IMR-90 (cell line): ENCODE measurements around the gene BCAS1. TPM values are rescaled to one million over a fixed set of nuclear protein-coding genes. Genes with fewer than 3 reads are reported as not detected.

ENCODE experiments used
- ATAC-seq: fragments of 200-7000 bp; cut with Tn5 transposase; 2 replicates; pipeline ENCODE4 v1.9.1; 2020; ENCODE audit warnings: low read depth, mild to moderate bottlenecking, moderate library complexity
- BruUV-seq: library from RNA; stranded (reverse); fragments of 400-500 nt; replicated peaks from 2 replicates; lab custom pipeline; 2021; lab: Mats Ljungman, UMichigan
- CTCF ChIA-PET: fragments of 300-600 bp; formaldehyde crosslinking; extraction: SDS; loops from one replicate; lab custom pipeline; 2021; ENCODE audit warnings: antibody characterized with exemption; lab: Yijun Ruan, JAX
- POLR2A ChIA-PET: fragments of 300-600 bp; sonication (Branson Sonifier 250); formaldehyde crosslinking; loops from one replicate; lab custom pipeline; 2022; ENCODE audit warnings: antibody characterized with exemption; ENCODE audit not compliant: unreplicated experiment; lab: Charles Lee
- DNase-seq: peaks from one replicate; pipeline ENCODE4 v3.0.0; 2013
- H2AFZ ChIP-seq: replicated peaks from 2 replicates; pipeline ENCODE3; 2013; ENCODE audit warnings: low read length, mild to moderate bottlenecking; ENCODE audit not compliant: poor library complexity
- H2AK5ac ChIP-seq: 2 replicates; pipeline ENCODE4 v1.6.1; 2013; ENCODE audit warnings: low read depth, low read length, inconsistent platforms
- H2AK9ac ChIP-seq: replicated peaks from 2 replicates; pipeline ENCODE3; 2013; ENCODE audit warnings: mild to moderate bottlenecking, low read depth, low read length, moderate library complexity; ENCODE audit not compliant: poor library complexity
- H2BK120ac ChIP-seq: 2 replicates; pipeline ENCODE4 v1.6.1; 2013; ENCODE audit warnings: low read depth, low read length, inconsistent platforms
- H2BK15ac ChIP-seq: 3 replicates; pipeline ENCODE4 v1.6.1; 2013; ENCODE audit warnings: low read depth, low read length, inconsistent platforms
- H2BK20ac ChIP-seq: 2 replicates; pipeline ENCODE4 v1.6.1; 2013; ENCODE audit warnings: low read depth, mild to moderate bottlenecking, inconsistent platforms, low read length, moderate library complexity
- H2BK5ac ChIP-seq: 2 replicates; pipeline ENCODE4 v1.6.1; 2013; ENCODE audit warnings: mild to moderate bottlenecking, low read depth, low read length, inconsistent platforms; ENCODE audit not compliant: poor library complexity, severe bottlenecking
- H3K14ac ChIP-seq: replicated peaks from 2 replicates; pipeline ENCODE4 v1.6.1; 2013; ENCODE audit warnings: low read depth, low read length, inconsistent platforms
- H3K18ac ChIP-seq: 2 replicates; pipeline ENCODE4 v1.6.1; 2013; ENCODE audit warnings: low read depth, low read length, control low read depth
- H3K23ac ChIP-seq: 2 replicates; pipeline ENCODE4 v1.6.1; 2013; ENCODE audit warnings: low read depth, low read length, inconsistent platforms
- H3K27ac ChIP-seq: 2 replicates; pipeline ENCODE4 v1.5.1; 2013; ENCODE audit warnings: mild to moderate bottlenecking, control low read depth, low read length; ENCODE audit not compliant: insufficient read depth
- H3K27me3 ChIP-seq: 2 replicates; pipeline ENCODE4 v1.6.1; 2013; ENCODE audit warnings: low read length; ENCODE audit not compliant: control insufficient read depth, insufficient read depth
- H3K36me3 ChIP-seq: 2 replicates; pipeline ENCODE4 v1.6.1; 2013; ENCODE audit warnings: low read length, mixed read lengths; ENCODE audit not compliant: control insufficient read depth, insufficient read depth
- H3K4ac ChIP-seq: 2 replicates; pipeline ENCODE4 v1.6.1; 2013; ENCODE audit warnings: low read depth, low read length, inconsistent platforms
- H3K4me1 ChIP-seq: 2 replicates; pipeline ENCODE4 v1.6.1; 2013; ENCODE audit warnings: low read length, mixed read lengths; ENCODE audit not compliant: control insufficient read depth, insufficient read depth
- H3K4me2 ChIP-seq: 2 replicates; pipeline ENCODE4 v1.6.1; 2013; ENCODE audit warnings: low read depth, mild to moderate bottlenecking, control low read depth, low read length, moderate library complexity
- H3K4me3 ChIP-seq: 2 replicates; pipeline ENCODE4 v1.5.1; 2013; ENCODE audit warnings: low read depth, mild to moderate bottlenecking, control low read depth, low read length, moderate library complexity; ENCODE audit not compliant: insufficient read depth
- H3K56ac ChIP-seq: 2 replicates; pipeline ENCODE4 v1.6.1; 2013; ENCODE audit warnings: low read length, inconsistent platforms; ENCODE audit not compliant: insufficient read depth; ENCODE audit errors: extremely low read depth
- H3K79me1 ChIP-seq, 2 experiments: 2 replicates each; pipeline ENCODE4 v1.6.1; 2013; ENCODE audit warnings: low read length in 2 of 2, inconsistent platforms in 1 of 2, low read depth in 1 of 2
- H3K9ac ChIP-seq: 2 replicates; pipeline ENCODE4 v1.6.1; 2013; ENCODE audit warnings: low read depth, low read length, control low read depth
- H3K9me1 ChIP-seq: 2 replicates; pipeline ENCODE4 v1.6.1; 2013; ENCODE audit warnings: low read length, inconsistent platforms; ENCODE audit not compliant: insufficient read depth
- H3K9me3 ChIP-seq: 2 replicates; pipeline ENCODE4 v1.6.1; 2013; ENCODE audit warnings: low read length; ENCODE audit not compliant: control insufficient read depth, insufficient read depth
- H4K20me1 ChIP-seq: 2 replicates; pipeline ENCODE4 v1.6.1; 2013; ENCODE audit warnings: low read length, inconsistent platforms; ENCODE audit not compliant: insufficient read depth
- H4K5ac ChIP-seq: 2 replicates; pipeline ENCODE4 v1.6.1; 2013; ENCODE audit warnings: mild to moderate bottlenecking, low read depth, low read length, control low read depth
- H4K8ac ChIP-seq, 2 experiments: 2 replicates each; pipeline ENCODE4 v1.6.1; 2013; ENCODE audit warnings: low read depth in 2 of 2, low read length in 2 of 2, control low read depth in 1 of 2, inconsistent platforms in 1 of 2
- H4K91ac ChIP-seq: 2 replicates; pipeline ENCODE4 v1.6.1; 2013; ENCODE audit warnings: low read depth, low read length, inconsistent platforms; ENCODE audit not compliant: insufficient read depth
- BHLHE40 ChIP-seq: fragments of 150-350 bp; IDR thresholded peaks from 2 replicates; pipeline ENCODE4 v1.6.1; 2016; ENCODE audit warnings: mild to moderate bottlenecking, low read depth, low read length
- CEBPB ChIP-seq: IDR thresholded peaks from 2 replicates; pipeline ENCODE4 v1.6.1; 2012; ENCODE audit warnings: low read depth, low read length, improper control_type of control experiment
- CHD1 ChIP-seq: IDR thresholded peaks from 2 replicates; pipeline ENCODE4 v1.6.1; 2012; ENCODE audit warnings: low read depth, low read length, improper control_type of control experiment
- CTCF ChIP-seq: conservative IDR thresholded peaks from 2 replicates; pipeline ENCODE4 v1.5.1; 2012; ENCODE audit warnings: mild to moderate bottlenecking, low read depth, low read length, improper control_type of control experiment
- ELK1 ChIP-seq: fragments of 150-350 bp; IDR thresholded peaks from 2 replicates; pipeline ENCODE4 v1.6.1; 2016; ENCODE audit warnings: low read depth, mild to moderate bottlenecking, low read length, moderate library complexity, borderline replicate concordance
- FOS ChIP-seq: fragments of 150-350 bp; IDR thresholded peaks from 2 replicates; pipeline ENCODE4 v1.6.1; 2016; ENCODE audit warnings: low read depth, low read length
- MAFK ChIP-seq: IDR thresholded peaks from 2 replicates; pipeline ENCODE4 v1.6.1; 2012; ENCODE audit warnings: low read depth, low read length, improper control_type of control experiment
- MAZ ChIP-seq: IDR thresholded peaks from 2 replicates; pipeline ENCODE4 v1.6.1; 2012; ENCODE audit warnings: low read depth, mild to moderate bottlenecking, low read length, improper control_type of control experiment, moderate library complexity, borderline replicate concordance
- MXI1 ChIP-seq: IDR thresholded peaks from 2 replicates; pipeline ENCODE4 v1.6.1; 2012; ENCODE audit warnings: low read depth, mild to moderate bottlenecking, low read length, moderate library complexity, borderline replicate concordance
- NFE2L2 ChIP-seq: fragments of 150-350 bp; IDR thresholded peaks from 2 replicates; pipeline ENCODE4 v1.6.1; 2016; ENCODE audit warnings: low read depth, mild to moderate bottlenecking, low read length
- POLR2A ChIP-seq: IDR thresholded peaks from 2 replicates; pipeline ENCODE4 v1.6.1; 2012; ENCODE audit warnings: mild to moderate bottlenecking, low read depth, low read length
- RAD21 ChIP-seq: IDR thresholded peaks from 2 replicates; pipeline ENCODE4 v1.6.1; 2012; ENCODE audit warnings: low read length, improper control_type of control experiment
- RCOR1 ChIP-seq: IDR thresholded peaks from 2 replicates; pipeline ENCODE4 v1.6.1; 2012; ENCODE audit warnings: mild to moderate bottlenecking, low read length, improper control_type of control experiment; ENCODE audit not compliant: insufficient replicate concordance
- RFX5 ChIP-seq: IDR thresholded peaks from 2 replicates; pipeline ENCODE4 v1.8.0; 2012; ENCODE audit warnings: low read depth, mild to moderate bottlenecking, low read length, moderate library complexity
- SMC3 ChIP-seq: fragments of 150-350 bp; IDR thresholded peaks from 2 replicates; pipeline ENCODE4 v1.6.1; 2016; ENCODE audit warnings: low read depth, mild to moderate bottlenecking, antibody characterized with exemption, low read length, moderate library complexity
- WGBS, 2 experiments: methylation state at CpG; one replicate each; pipeline versions ENCODE4 v1.1.5 to v1.1.7; 2013; ENCODE audit warnings: missing lambda C conversion rate in 2 of 2; ENCODE audit not compliant: insufficient read length in 1 of 2; ENCODE audit errors: extremely low coverage in 2 of 2; 5-methylcytosine and 5-hydroxymethylcytosine counted together
- dilution Hi-C: fragments of 300-500 bp; cut with HindIII; formaldehyde crosslinking; loops from one replicate; pipeline ENCODE4 v1.14.3; 2018; ENCODE audit warnings: low sequenced_read_pairs; ENCODE audit not compliant: unreplicated experiment
- in situ Hi-C: fragments of 300-500 bp; cut with MboI; formaldehyde crosslinking; loops from 3 replicates; pipeline ENCODE4 v1.14.3; 2019; ENCODE audit warnings: low sequenced_read_pairs, inconsistent platforms, mixed read lengths
- intact Hi-C: fragments of 100-400 bp; cut with micrococcal nuclease; formaldehyde crosslinking; loops from 2 replicates; pipeline ENCODE4 v1.10.0; 2022
- polyA plus RNA-seq, 3 experiments: library from polyadenylated mRNA; depleted of rRNA; stranded (reverse); fragments of >200 nt; gene quantifications; 2 replicates each; pipeline ENCODE4 v1.2.3, GENCODE V29; 2012; ENCODE audit warnings: low replicate concordance in 1 of 3
- total RNA-seq: library from RNA; depleted of rRNA; stranded (reverse); fragments of >200 nt; gene quantifications from 2 replicates; pipeline ENCODE4 v1.2.3, GENCODE V29; 2012
- TF ChIP-seq, protein P1 (sequence below): fragments of 150-350 bp; IDR thresholded peaks from 2 replicates; pipeline ENCODE4 v1.6.1; 2017; ENCODE audit warnings: mild to moderate bottlenecking, antibody characterized with exemption, low read length, low read depth

BCAS1 gene
- total and polyA plus RNA-seq, 2 of the 4 experiments (the other 2 are of a cell fraction): under 0.01 TPM; not detected in 1

- Histone ChIP-seq H3K56ac (no peak overlapping the region), H2BK120ac (no peak overlapping the region), H2AK9ac (no peak overlapping the region), H3K79me1 (no peaks in the 10 kb centered on the region), H2BK5ac (no peak overlapping the region), H3K9ac (no peak overlapping the region), H2BK20ac (no peak overlapping the region), H2AK5ac (no peak overlapping the region), H3K23ac (no peak overlapping the region), H3K14ac (no peak overlapping the region), H4K5ac (no peak overlapping the region), H3K9me3 (no peaks in the 10 kb centered on the region; the same call in 1 of the 2 replicates), H3K27ac (no peak overlapping the region), H3K4me2 (no peak overlapping the region), H3K4me1 (no peaks in the 10 kb centered on the region), H3K9me1 (no peaks in the 10 kb centered on the region), H4K20me1 (no peaks in the 10 kb centered on the region), H2AFZ (no peak overlapping the region), H3K18ac (no peak overlapping the region), H3K4ac (no peak overlapping the region), H4K8ac (no peak overlapping the region), H3K4me3 (no peak overlapping the region), H2BK15ac (no peak overlapping the region), H3K36me3 (no peaks in the 10 kb centered on the region), H4K91ac (no peak overlapping the region), H3K27me3 (peaks cover 2% of the 10 kb centered on the region)
- ATAC-seq: no peak
- BruUV-seq: no TSS peak
- ChIA-PET POLR2A (no interaction called here), CTCF (no interaction called here)
- in situ Hi-C loops: no loop called here
- intact Hi-C loops: no loop called here
- dilution Hi-C loops: no loop called here
- DNase-seq: no peak
- TF ChIP-seq BHLHE40 (no peak), NFE2L2 (no peak), MAFK (no peak), RCOR1 (no peak), CTCF (no peak), CHD1 (no peak), CEBPB (no peak), POLR2A (no peak), RAD21 (no peak), RFX5 (no peak), MAZ (no peak), FOS (no peak), MXI1 (no peak), SMC3 (no peak), ELK1 (no peak)
- TF ChIP-seq, protein P1, sequence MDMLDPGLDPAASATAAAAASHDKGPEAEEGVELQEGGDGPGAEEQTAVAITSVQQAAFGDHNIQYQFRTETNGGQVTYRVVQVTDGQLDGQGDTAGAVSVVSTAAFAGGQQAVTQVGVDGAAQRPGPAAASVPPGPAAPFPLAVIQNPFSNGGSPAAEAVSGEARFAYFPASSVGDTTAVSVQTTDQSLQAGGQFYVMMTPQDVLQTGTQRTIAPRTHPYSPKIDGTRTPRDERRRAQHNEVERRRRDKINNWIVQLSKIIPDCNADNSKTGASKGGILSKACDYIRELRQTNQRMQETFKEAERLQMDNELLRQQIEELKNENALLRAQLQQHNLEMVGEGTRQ: no peak
- no CpG with 5 or more reads among the region's 2 CpGs for WGBS, 2 experiments
Observed at GRCh38 chr20:53970232-53970631, 100.2 kb downstream of the BCAS1 start.
